Measurements from ENCODE around the gene DAPP1. TPM values are rescaled to one million over a fixed set of nuclear protein-coding genes. Genes with fewer than 3 reads are reported as not detected.

DAPP1 gene
- total RNA-seq, 1 donor from 2014 or later = 0.41 TPM

- DNase-seq (ENCODE audit: low spot score in 2 of 2) (peak; percentile 5 to 12), FAIRE-seq (no peak)
Measured at GRCh38 chr4:99893839-99894160, 77.2 kb downstream of the DAPP1 start.

- FAIRE-seq (no peak), DNase-seq (ENCODE audit: low spot score in 2 of 2) (peak; percentile 85 to 86)
Measured at GRCh38 chr4:99894161-99894997, 77.8 kb downstream of the DAPP1 start, which contains the start of gene LAMTOR3. Gene LAMTOR3, minus strand, starts transcription at chr4:99894427. Its CDS starts 464 bp downstream, at chr4:99893963.

- no peak for FAIRE-seq
Measured at GRCh38 chr4:99894998-99895397, 78.4 kb downstream of the DAPP1 start.

GRCh38 chr4:99915449-99915848 lies 98.8 kb downstream of the DAPP1 start:
- FAIRE-seq = no peak
- DNase-seq (ENCODE audit: low spot score in 2 of 2) = no peak

More at GRCh38 chr4:99894998-99895397, 78.4 kb downstream of the DAPP1 start:
- no peak for DNase-seq (ENCODE audit: low spot score in 2 of 2)

- FAIRE-seq = no peak
Measured at GRCh38 chr4:99917575-99917974, 100.9 kb downstream of the DAPP1 start.

GRCh38 chr4:99918656-99919055 lies 102.0 kb downstream of the DAPP1 start:
- DNase-seq (ENCODE audit: low spot score in 2 of 2) (no peak), FAIRE-seq (no peak)

More at GRCh38 chr4:99917575-99917974, 100.9 kb downstream of the DAPP1 start:
- DNase-seq (ENCODE audit: low spot score in 2 of 2) = no peak

Other genes with a start within 250 kb of the DAPP1 start
- 2.0 TPM for gene MTTP, start 242.0 kb upstream of the DAPP1 start, total RNA-seq
- gene C4orf54, start 159.0 kb upstream of the DAPP1 start, total RNA-seq = under 0.01 TPM
- gene LAMTOR3, start 77.6 kb downstream of the DAPP1 start, total RNA-seq = 56.7 TPM
- 97.4 TPM for gene DNAJB14, start 129.8 kb downstream of the DAPP1 start, total RNA-seq
- gene H2AZ1, start 133.4 kb downstream of the DAPP1 start, total RNA-seq = 119 TPM

Measured in frontal cortex (tissue), 4 donors.